Activated naive CD4-positive, alpha-beta T cell treated with anti-CD3 and anti-CD28 coated beads, Interleukin-2, amount 10 ng/mL, durations not matched to agents 7 days and 5 days (primary cell): ENCODE data around the gene TBX1.

Experiments used
- CTCF ChIA-PET: fragments of 350-600 bp; sonication (Branson Sonifier 250); formaldehyde crosslinking; loops from one replicate; lab custom pipeline; 2021; ENCODE audit warnings: antibody characterized with exemption; lab: Charles Lee
- DNase-seq: peaks from one replicate; pipeline ENCODE4 v3.0.0-alpha.2; 2020
- H3K27ac Mint-ChIP-seq: one replicate; pipeline ENCODE4 v1.8.0; 2021; ENCODE audit warnings: mild to moderate bottlenecking, moderate library complexity, mixed read lengths
- H3K27me3 Mint-ChIP-seq: one replicate; pipeline ENCODE4 v1.8.0; 2021; ENCODE audit warnings: mild to moderate bottlenecking, mixed read lengths
- H3K36me3 Mint-ChIP-seq: one replicate; pipeline ENCODE4 v1.8.0; 2021; ENCODE audit warnings: mixed read lengths
- H3K4me1 Mint-ChIP-seq: one replicate; pipeline ENCODE4 v1.8.0; 2021; ENCODE audit warnings: mixed read lengths
- H3K4me3 Mint-ChIP-seq: one replicate; pipeline ENCODE4 v1.8.0; 2021; ENCODE audit warnings: mild to moderate bottlenecking, moderate library complexity, mixed read lengths
- H3K9me3 Mint-ChIP-seq: one replicate; pipeline ENCODE4 v1.8.0; 2021; ENCODE audit warnings: mixed read lengths

TBX1 gene

GRCh38 chr22:19760058-19760950, at the start of gene TBX1:
TSS of gene TBX1 (plus strand) at chr22:19760778. CDS start at chr22:19760844, 66 bp downstream.
- peaks cover 31% of the 10 kb centered on the region for H3K4me1 Mint-ChIP-seq
- no peaks in the 10 kb centered on the region for H3K9me3 Mint-ChIP-seq
- peaks cover 97% of the 10 kb centered on the region for H3K27me3 Mint-ChIP-seq
- no peak for DNase-seq
- H3K36me3 Mint-ChIP-seq = no peaks in the 10 kb centered on the region
- H3K4me3 Mint-ChIP-seq = peak within 1 kb of the TSS; percentile 55
- CTCF ChIA-PET = interaction anchor here (1.8 to 6.9 kb wide), 3 partner anchors 19 to 152 kb away, joined by 4 to 46 read pairs (median 5); no protein-coding TSS in a partner anchor
- H3K27ac Mint-ChIP-seq = peak within 1 kb of the TSS; percentile 62

- H3K27ac Mint-ChIP-seq = no peak overlapping the region
- CTCF ChIA-PET = no interaction called here
- H3K36me3 Mint-ChIP-seq = no peaks in the 10 kb centered on the region
- DNase-seq = peak; percentile 18
- no peaks in the 10 kb centered on the region for H3K9me3 Mint-ChIP-seq
- H3K4me3 Mint-ChIP-seq = peak overlapping the region; percentile 52
- H3K27me3 Mint-ChIP-seq = peaks cover 74% of the 10 kb centered on the region
- peaks cover 5% of the 10 kb centered on the region for H3K4me1 Mint-ChIP-seq
These were observed 47.3 kb upstream of the TBX1 start for GRCh38 chr22:19713245-19713644.

GRCh38 chr22:19713650-19714311, 46.8 kb upstream of the TBX1 start:
- Mint-ChIP-seq H3K27me3 (peaks cover 74% of the 10 kb centered on the region), H3K36me3 (no peaks in the 10 kb centered on the region)
- CTCF ChIA-PET = no interaction called here

GRCh38 chr22:19714312-19715187, 46.0 kb upstream of the TBX1 start, which contains the start of gene SEPTIN5:
TSS of gene SEPTIN5 (plus strand) at chr22:19714503. CDS start at chr22:19714589, 86 bp downstream.
- H3K27me3 Mint-ChIP-seq = peaks cover 81% of the 10 kb centered on the region
- CTCF ChIA-PET = interaction anchor here (2.8 kb wide), 1 partner anchor 35 kb away, joined by 8 read pairs; no protein-coding TSS in a partner anchor

More at GRCh38 chr22:19713650-19714311, 46.8 kb upstream of the TBX1 start:
- H3K27ac Mint-ChIP-seq = no peak overlapping the region
- peaks cover 5% of the 10 kb centered on the region for H3K4me1 Mint-ChIP-seq
- peak; percentile 31 for DNase-seq
- no peaks in the 10 kb centered on the region for H3K9me3 Mint-ChIP-seq
- peak overlapping the region; percentile 52 for H3K4me3 Mint-ChIP-seq

GRCh38 chr22:19715188-19715930, 45.2 kb upstream of the TBX1 start:
- peak overlapping the region; percentile 48 for H3K4me3 Mint-ChIP-seq
- CTCF ChIA-PET = interaction anchor here (2.8 kb wide), 1 partner anchor 36 kb away, joined by 8 read pairs; no protein-coding TSS in a partner anchor

More at GRCh38 chr22:19714312-19715187, 46.0 kb upstream of the TBX1 start, which contains the start of gene SEPTIN5:
- Mint-ChIP-seq H3K4me3 (peak within 1 kb of the TSS; percentile 58), H3K9me3 (no peaks in the 10 kb centered on the region), H3K27ac (no peak within 1 kb of the TSS), H3K36me3 (no peaks in the 10 kb centered on the region), H3K4me1 (peaks cover 9% of the 10 kb centered on the region)
- DNase-seq = peak; percentile 26

GRCh38 chr22:19716041-19716828, 44.3 kb upstream of the TBX1 start:
- Mint-ChIP-seq H3K4me3 (no peak overlapping the region), H3K4me1 (peaks cover 9% of the 10 kb centered on the region), H3K9me3 (no peaks in the 10 kb centered on the region), H3K36me3 (no peaks in the 10 kb centered on the region), H3K27me3 (peaks cover 86% of the 10 kb centered on the region), H3K27ac (no peak overlapping the region)
- DNase-seq = peak; percentile 19
- CTCF ChIA-PET = interaction anchor here (1.3 to 2.8 kb wide), 2 partner anchors 37 to 522 kb away, joined by 3 to 8 read pairs; no protein-coding TSS in a partner anchor

More at GRCh38 chr22:19715188-19715930, 45.2 kb upstream of the TBX1 start:
- Mint-ChIP-seq H3K9me3 (no peaks in the 10 kb centered on the region), H3K27me3 (peaks cover 84% of the 10 kb centered on the region), H3K36me3 (no peaks in the 10 kb centered on the region), H3K27ac (no peak overlapping the region), H3K4me1 (peaks cover 9% of the 10 kb centered on the region)
- DNase-seq = peak; percentile 18

- H3K4me3 Mint-ChIP-seq = no peak overlapping the region
- no peak for DNase-seq
- H3K27ac Mint-ChIP-seq = no peak overlapping the region
- no peaks in the 10 kb centered on the region for H3K36me3 Mint-ChIP-seq
- H3K4me1 Mint-ChIP-seq = peaks cover 9% of the 10 kb centered on the region
- CTCF ChIA-PET = interaction anchor here (0.9 to 2.8 kb wide), 3 partner anchors 13 to 523 kb away, joined by 3 to 8 read pairs (median 3); no protein-coding TSS in a partner anchor
- peaks cover 88% of the 10 kb centered on the region for H3K27me3 Mint-ChIP-seq
- no peaks in the 10 kb centered on the region for H3K9me3 Mint-ChIP-seq
These were observed 43.8 kb upstream of the TBX1 start for GRCh38 chr22:19716829-19717105.

GRCh38 chr22:19717181-19717580, 43.4 kb upstream of the TBX1 start:
- CTCF ChIA-PET = interaction anchor here (0.9 to 2.8 kb wide), 3 partner anchors 13 to 523 kb away, joined by 3 to 8 read pairs (median 3); no protein-coding TSS in a partner anchor
- peaks cover 9% of the 10 kb centered on the region for H3K4me1 Mint-ChIP-seq
- H3K36me3 Mint-ChIP-seq = no peaks in the 10 kb centered on the region
- H3K27ac Mint-ChIP-seq = no peak overlapping the region
- no peaks in the 10 kb centered on the region for H3K9me3 Mint-ChIP-seq
- peaks cover 88% of the 10 kb centered on the region for H3K27me3 Mint-ChIP-seq
- no peak for DNase-seq
- H3K4me3 Mint-ChIP-seq = no peak overlapping the region

GRCh38 chr22:19717691-19718455, 42.7 kb upstream of the TBX1 start:
- Mint-ChIP-seq H3K4me3 (peak overlapping the region; percentile 48), H3K9me3 (no peaks in the 10 kb centered on the region), H3K36me3 (no peaks in the 10 kb centered on the region), H3K4me1 (peaks cover 9% of the 10 kb centered on the region), H3K27ac (no peak overlapping the region), H3K27me3 (peaks cover 88% of the 10 kb centered on the region)
- CTCF ChIA-PET = interaction anchor here (0.9 to 2.8 kb wide), 2 partner anchors 12 to 38 kb away, joined by 3 to 8 read pairs; no protein-coding TSS in a partner anchor
- DNase-seq = peak; percentile 85

- Mint-ChIP-seq H3K27me3 (peaks cover 88% of the 10 kb centered on the region), H3K4me3 (peak overlapping the region; percentile 12), H3K36me3 (no peaks in the 10 kb centered on the region), H3K9me3 (no peaks in the 10 kb centered on the region), H3K4me1 (peaks cover 11% of the 10 kb centered on the region), H3K27ac (no peak overlapping the region)
- DNase-seq = no peak
- CTCF ChIA-PET = no interaction called here
These were observed 42.0 kb upstream of the TBX1 start for GRCh38 chr22:19718456-19719049.

- H3K27ac Mint-ChIP-seq = no peak overlapping the region
- peak overlapping the region; percentile 60 for H3K4me3 Mint-ChIP-seq
These were observed 41.5 kb upstream of the TBX1 start for GRCh38 chr22:19719050-19719482.

More at GRCh38 chr22:19719050-19719482, 41.5 kb upstream of the TBX1 start:
- H3K4me1 Mint-ChIP-seq = peaks cover 10% of the 10 kb centered on the region
- no peaks in the 10 kb centered on the region for H3K9me3 Mint-ChIP-seq
- DNase-seq = no peak
- H3K27me3 Mint-ChIP-seq = peaks cover 86% of the 10 kb centered on the region
- no peaks in the 10 kb centered on the region for H3K36me3 Mint-ChIP-seq
- CTCF ChIA-PET = interaction anchor here (2.2 kb wide), 1 partner anchor 11 kb away, joined by 9 read pairs; no protein-coding TSS in a partner anchor
